Suprapubic skin (tissue), 4 donors: ENCODE results near the gene L3MBTL4. TPM values are rescaled to one million over a fixed set of nuclear protein-coding genes. Genes with fewer than 3 reads are reported as not detected.
"Not testable (repeated sequence)": the region's sequence is repeated elsewhere in the genome, so short reads cannot be mapped to it uniquely, and the experiment has no call there.

Experiments used
- DNase-seq, 2 donors: peaks; one replicate each; pipeline ENCODE4 v3.0.0-alpha.2; 2019; ENCODE audit warnings: low spot score in 2 of 2
- H3K27ac ChIP-seq: fragments of 200-600 bp; sonication (generic); one replicate; pipeline ENCODE4 v1.5.1; 2019
- H3K27me3 ChIP-seq: fragments of 200-600 bp; sonication (generic); one replicate; pipeline ENCODE4 v1.5.1; 2019
- H3K36me3 ChIP-seq: fragments of 200-600 bp; sonication (generic); one replicate; pipeline ENCODE4 v1.5.1; 2019
- H3K4me1 ChIP-seq: fragments of 200-600 bp; sonication (generic); one replicate; pipeline ENCODE4 v1.5.1; 2019
- H3K4me3 ChIP-seq: fragments of 200-600 bp; sonication (generic); one replicate; pipeline ENCODE4 v1.5.1; 2019; ENCODE audit warnings: mild to moderate bottlenecking
- H3K9me3 ChIP-seq: fragments of 200-600 bp; sonication (generic); one replicate; pipeline ENCODE4 v1.5.1; 2019
- CTCF ChIP-seq, 2 donors: fragments of 200-600 bp in 1 of 2; fragments of 450-650 bp in 1 of 2; sonication (generic) in 1 of 2; IDR thresholded peaks; one replicate each; pipeline ENCODE4 v1.5.1; 2016 to 2019; ENCODE audit warnings: antibody characterized with exemption in 2 of 2, mild to moderate bottlenecking in 1 of 2, moderate library complexity in 1 of 2
- EP300 ChIP-seq: sonication (generic); formaldehyde crosslinking; IDR thresholded peaks from one replicate; pipeline ENCODE4 v1.6.1; 2017; ENCODE audit warnings: antibody characterized with exemption
- POLR2A ChIP-seq, 2 donors: fragments of 450-650 bp; IDR thresholded peaks; one replicate each; pipeline ENCODE4 v1.6.1; 2017; ENCODE audit warnings: antibody characterized with exemption in 2 of 2, mild to moderate bottlenecking in 2 of 2, moderate library complexity in 2 of 2
- POLR2AphosphoS5 ChIP-seq, 3 donors: sonication (generic); formaldehyde crosslinking; IDR thresholded peaks; one replicate each; pipeline ENCODE4 v1.6.1; 2017; ENCODE audit warnings: antibody characterized with exemption in 3 of 3
- WGBS: methylation state at CpG from one replicate; pipeline ENCODE4 v1.1.5; 2018; 5-methylcytosine and 5-hydroxymethylcytosine counted together
- total RNA-seq, 4 donors: library from RNA; depleted of rRNA; stranded (reverse); fragments of >200 nt; gene quantifications; one replicate each; pipeline ENCODE4 v1.1.0, GENCODE V29; 2016

Gene L3MBTL4
- total RNA-seq, 4 donors from 2014 or later: 11.9 to 29.9 (median 14.4) TPM

DNA sequence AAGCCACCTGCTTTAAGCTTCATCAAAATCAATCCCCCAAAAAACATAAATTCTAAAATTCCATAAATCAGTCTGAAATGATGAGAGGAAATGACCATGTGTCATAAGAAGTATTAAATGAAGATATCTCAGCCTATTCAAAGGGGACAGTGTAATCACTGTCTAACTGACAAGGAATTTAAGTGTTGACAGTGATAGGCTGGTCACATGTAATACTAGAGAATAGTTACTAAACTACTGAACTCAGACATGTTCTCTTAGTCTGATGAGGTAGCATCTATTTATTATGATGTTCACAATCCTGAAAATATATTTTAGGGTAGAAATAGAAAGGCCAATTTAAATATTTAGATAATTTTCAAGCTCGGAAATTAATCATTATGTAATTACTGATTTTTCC, 216.1 kb downstream of the L3MBTL4 start:
- TF ChIP-seq POLR2AphosphoS5 (IDR thresholded peaks at IDR 0.05) (no peak), POLR2A (IDR thresholded peaks at IDR 0.05) (no peak), CTCF (IDR thresholded peaks at IDR 0.05) (no peak), EP300 (no peak)
- Histone ChIP-seq H3K4me1 (peaks cover 25% of the 10 kb centered on the region), H3K36me3 (no peaks in the 10 kb centered on the region), H3K9me3 (no peaks in the 10 kb centered on the region), H3K27me3 (no peaks in the 10 kb centered on the region), H3K4me3 (no peak overlapping the region), H3K27ac (no peak overlapping the region)
- no peak for DNase-seq
- 85% methylated on average over 1 of the region's 1 CpG for WGBS

DNA sequence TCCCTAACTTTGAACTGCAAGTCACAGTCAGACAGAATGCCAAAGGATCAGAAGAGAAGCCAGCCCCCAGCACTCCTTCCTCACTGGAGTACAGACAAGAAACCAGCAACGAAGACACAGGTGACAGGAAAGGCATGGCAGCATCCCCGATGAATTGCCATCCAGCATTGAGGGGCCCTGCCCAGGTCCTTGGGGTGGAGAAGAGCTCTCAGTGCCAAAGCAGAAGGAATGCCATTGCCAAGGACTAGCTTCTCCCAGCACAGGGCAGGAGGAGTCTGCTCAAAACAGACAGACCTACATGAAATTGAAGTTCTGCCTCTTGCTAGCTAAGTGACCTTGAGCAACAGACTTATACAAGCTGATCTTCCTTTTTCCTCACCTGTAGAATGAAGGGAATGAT, 220.1 kb downstream of the L3MBTL4 start:
- no peak for DNase-seq
- Histone ChIP-seq H3K4me1 (peaks cover 12% of the 10 kb centered on the region), H3K27ac (no peak overlapping the region), H3K4me3 (no peak overlapping the region), H3K27me3 (no peaks in the 10 kb centered on the region), H3K9me3 (no peaks in the 10 kb centered on the region), H3K36me3 (no peaks in the 10 kb centered on the region)
- TF ChIP-seq POLR2AphosphoS5 (IDR thresholded peaks at IDR 0.05) (no peak), CTCF (IDR thresholded peaks at IDR 0.05) (no peak), POLR2A (IDR thresholded peaks at IDR 0.05) (no peak), EP300 (no peak)
- 47% methylated on average over 2 of the region's 2 CpGs for WGBS

DNA sequence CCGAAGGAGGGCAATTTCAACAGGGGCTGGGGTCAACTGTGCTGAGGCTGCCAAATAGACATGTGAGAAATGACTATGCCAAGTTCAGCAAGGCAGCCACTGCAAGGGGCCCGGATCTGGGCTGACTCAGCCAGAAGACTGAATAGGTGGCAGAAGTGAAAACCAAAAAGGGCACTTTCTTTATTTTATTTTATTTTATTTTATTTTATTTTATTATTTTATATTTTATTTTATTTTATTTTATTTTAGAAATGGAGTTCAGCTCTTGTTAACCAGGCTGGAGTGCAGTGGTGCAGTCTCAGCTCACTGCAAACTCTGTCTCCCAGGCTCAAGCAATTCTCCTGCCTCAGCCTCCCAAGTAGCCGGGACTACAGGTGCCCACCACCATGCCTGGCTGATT, 228.9 kb downstream of the L3MBTL4 start:
- H3K9me3 ChIP-seq, H3K27me3 ChIP-seq, H3K36me3 ChIP-seq, H3K27ac ChIP-seq, H3K4me1 ChIP-seq, H3K4me3 ChIP-seq, DNase-seq: not testable (repeated sequence)
- 97% methylated on average over 3 of the region's 3 CpGs for WGBS

DNA sequence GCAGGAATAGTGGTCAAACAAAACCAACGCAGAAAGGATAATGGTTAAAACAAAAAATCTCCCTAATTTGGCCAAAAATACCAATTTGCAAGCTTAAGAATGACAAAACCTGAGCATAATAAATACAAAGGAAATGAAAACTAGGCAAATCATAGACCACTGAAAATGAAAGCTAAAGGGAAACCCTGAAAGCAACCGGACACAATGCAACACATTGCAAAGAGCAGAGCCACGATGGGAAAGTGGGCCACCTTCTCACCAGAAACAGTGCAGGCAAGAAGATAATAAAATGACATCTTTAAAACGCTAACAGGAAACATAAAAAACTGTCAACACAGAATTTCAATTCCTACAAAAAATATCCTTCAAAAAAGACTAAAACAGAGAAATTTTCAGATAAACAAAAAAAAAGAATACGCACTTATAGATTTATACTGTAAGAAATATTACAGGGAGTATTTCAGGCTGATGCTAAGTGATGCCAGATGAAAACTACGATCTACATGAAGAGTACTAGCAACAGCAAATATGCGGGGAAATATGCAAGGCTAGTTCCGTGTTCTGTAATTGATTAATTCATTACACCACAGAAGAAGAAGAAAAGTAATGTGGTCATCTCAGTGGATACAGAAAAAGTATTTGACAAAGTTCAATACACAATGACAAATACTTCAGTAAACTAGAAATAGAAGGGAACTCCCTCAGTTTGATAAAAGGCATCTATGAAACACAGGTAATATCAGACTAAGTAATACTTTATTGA, 239.5 kb downstream of the L3MBTL4 start:
- H3K27ac ChIP-seq: no peak overlapping the region
- H3K4me3 ChIP-seq: no peak overlapping the region
- no peaks in the 10 kb centered on the region for H3K27me3 ChIP-seq
- peaks cover 4% of the 10 kb centered on the region for H3K36me3 ChIP-seq
- DNase-seq: no peak
- 67% methylated on average over 8 of the region's 8 CpGs for WGBS
- H3K4me1 ChIP-seq: no peaks in the 10 kb centered on the region
- TF ChIP-seq EP300 (no peak), CTCF (IDR thresholded peaks at IDR 0.05) (no peak), POLR2AphosphoS5 (IDR thresholded peaks at IDR 0.05) (no peak), POLR2A (IDR thresholded peaks at IDR 0.05) (no peak)
- no peaks in the 10 kb centered on the region for H3K9me3 ChIP-seq

- no peak for DNase-seq
- 91% methylated on average over 7 of the region's 7 CpGs for WGBS
- Histone ChIP-seq H3K27ac (no peak overlapping the region), H3K4me1 (no peaks in the 10 kb centered on the region), H3K27me3 (no peaks in the 10 kb centered on the region), H3K36me3 (peaks cover 4% of the 10 kb centered on the region), H3K9me3 (no peaks in the 10 kb centered on the region), H3K4me3 (no peak overlapping the region)
- TF ChIP-seq POLR2AphosphoS5 (IDR thresholded peaks at IDR 0.05): no peak
- TF ChIP-seq CTCF (IDR thresholded peaks at IDR 0.05): no peak
- no peak for TF ChIP-seq POLR2A (IDR thresholded peaks at IDR 0.05)
- TF ChIP-seq EP300: no peak
These were observed 244.1 kb downstream of the L3MBTL4 start for GRCh38 chr18:6170604-6171003.

GRCh38 chr18:6161549-6161948, 253.2 kb downstream of the L3MBTL4 start:
- H3K9me3 ChIP-seq: peaks cover 6% of the 10 kb centered on the region
- no peaks in the 10 kb centered on the region for H3K27me3 ChIP-seq
- H3K4me3 ChIP-seq: no peak overlapping the region
- no peak overlapping the region for H3K27ac ChIP-seq
- 93% methylated on average over 4 of the region's 4 CpGs for WGBS
- no peak for DNase-seq
- peaks cover 5% of the 10 kb centered on the region for H3K36me3 ChIP-seq
- H3K4me1 ChIP-seq: no peaks in the 10 kb centered on the region
- no peak for TF ChIP-seq POLR2A (IDR thresholded peaks at IDR 0.05)
